LNCaP clone FGC (cell line): ENCODE results near the gene POLD3.

Source experiments
- DNase-seq: peaks from one replicate; pipeline ENCODE4 v3.0.0-alpha.2; 2011; ENCODE audit warnings: low read depth
- H3K4me3 ChIP-seq: 2 replicates; pipeline ENCODE4 v1.5.1; 2011; ENCODE audit warnings: mild to moderate bottlenecking, low read depth, low read length, control low read depth
- CTCF ChIP-seq: IDR thresholded peaks from 2 replicates; pipeline ENCODE4 v1.5.1; 2012; ENCODE audit warnings: mild to moderate bottlenecking; ENCODE audit not compliant: control insufficient read depth, insufficient read depth; ENCODE audit errors: extremely low read depth

POLD3 gene

GRCh38 chr11:74671520-74672196 is 79.3 kb downstream of the POLD3 start:
- no peak overlapping the region for H3K4me3 ChIP-seq
- no peak for DNase-seq
- TF ChIP-seq CTCF = no peak

GRCh38 chr11:74672332-74672955 is 80.1 kb downstream of the POLD3 start:
- no peak overlapping the region for H3K4me3 ChIP-seq
- DNase-seq = no peak
- no peak for TF ChIP-seq CTCF

- TF ChIP-seq CTCF = no peak
- H3K4me3 ChIP-seq = no peak overlapping the region
- no peak for DNase-seq
These were observed 80.7 kb downstream of the POLD3 start for GRCh38 chr11:74672956-74673692.

GRCh38 chr11:74673693-74674360 is 81.4 kb downstream of the POLD3 start:
- TF ChIP-seq CTCF = no peak
- no peak overlapping the region for H3K4me3 ChIP-seq
- no peak for DNase-seq

GRCh38 chr11:74675761-74676160 is 83.4 kb downstream of the POLD3 start:
- H3K4me3 ChIP-seq = no peak overlapping the region
- TF ChIP-seq CTCF = no peak
- no peak for DNase-seq

GRCh38 chr11:74676596-74676995 is 84.2 kb downstream of the POLD3 start:
- DNase-seq = no peak
- no peak overlapping the region for H3K4me3 ChIP-seq
- no peak for TF ChIP-seq CTCF
